Astrocyte of the hippocampus (primary cell): ENCODE measurements around the gene GRM7.

ENCODE experiments used
- DNase-seq: peaks from one replicate; pipeline ENCODE4 v3.0.0; 2011; ENCODE audit warnings: low read depth, low spot score

The GRM7 gene

GRCh38 chr3:7489417-7489816, 628.5 kb downstream of the GRM7 start:
- DNase-seq: no peak

GRCh38 chr3:7498715-7499114, 637.8 kb downstream of the GRM7 start:
- no peak for DNase-seq

GRCh38 chr3:7503431-7503830, 642.5 kb downstream of the GRM7 start:
- DNase-seq: no peak

DNA sequence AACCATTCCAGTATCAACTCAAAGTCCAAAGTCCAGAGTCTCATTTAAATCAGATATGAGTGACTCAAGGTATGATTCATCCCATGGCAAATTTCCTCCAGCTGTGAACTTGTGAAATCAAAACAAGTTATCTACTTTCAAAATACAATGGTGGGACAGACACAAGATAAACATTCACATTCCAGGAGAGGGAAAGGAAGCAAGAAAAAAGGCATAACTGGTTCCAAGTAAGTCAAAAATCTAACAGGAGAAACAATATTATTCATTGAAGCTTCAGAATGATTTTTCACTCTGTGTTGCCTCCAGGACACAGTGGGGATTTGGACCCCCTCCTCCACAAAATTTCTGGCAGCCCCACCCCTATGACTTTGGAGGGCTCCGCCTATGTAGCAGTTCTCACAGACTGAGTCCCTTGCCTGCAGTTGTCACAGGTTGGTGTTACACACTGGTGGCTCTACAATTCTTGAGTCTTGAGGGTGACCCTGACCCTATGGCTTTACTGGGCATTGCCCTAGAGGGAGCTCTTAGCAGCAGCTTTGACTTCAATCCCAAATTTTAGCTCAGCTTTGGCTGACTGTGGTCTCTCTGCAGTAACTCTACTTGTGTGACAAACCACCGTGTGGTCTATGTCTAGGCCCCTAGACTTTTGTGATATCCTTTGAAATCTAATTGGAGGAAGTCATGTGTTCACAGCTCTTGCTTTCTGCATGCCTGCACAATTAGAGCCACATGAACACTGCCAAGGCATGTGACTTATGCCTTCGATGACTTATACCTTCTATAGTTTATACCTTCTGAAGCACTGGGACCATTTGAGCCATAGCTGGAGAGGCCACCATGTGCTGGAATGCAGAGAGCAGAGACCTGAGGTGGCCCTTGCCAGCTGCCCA, 644.2 kb downstream of the GRM7 start:
- peak; percentile 91 for DNase-seq

DNA sequence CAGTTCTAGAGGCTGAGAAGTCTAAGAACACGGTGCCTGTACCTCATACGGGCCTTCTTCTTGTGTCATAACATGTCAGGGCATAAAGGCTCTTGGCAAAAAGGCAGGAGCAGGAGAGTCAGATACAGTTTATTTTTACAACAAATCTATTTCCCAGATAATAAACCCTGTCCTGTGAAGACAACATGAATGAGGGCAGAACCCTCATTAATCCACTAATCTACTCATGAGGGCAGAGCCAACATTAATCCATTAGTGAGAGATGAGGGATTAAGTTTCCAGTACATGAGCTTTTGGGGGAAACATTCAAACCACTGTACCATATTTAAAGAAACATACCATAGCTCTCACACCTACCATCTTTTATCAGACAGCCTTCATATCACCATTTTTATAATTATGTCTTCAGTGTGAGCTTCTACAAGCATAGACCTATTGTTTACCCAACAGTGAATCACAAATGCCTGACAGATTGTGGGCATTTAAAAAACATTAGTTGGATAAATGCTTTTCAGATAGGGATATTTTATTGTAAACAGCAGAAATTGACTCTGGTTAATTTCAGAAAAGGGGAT, 645.8 kb downstream of the GRM7 start:
- DNase-seq: no peak

GRCh38 chr3:7508821-7509220, 647.9 kb downstream of the GRM7 start:
- no peak for DNase-seq

DNA sequence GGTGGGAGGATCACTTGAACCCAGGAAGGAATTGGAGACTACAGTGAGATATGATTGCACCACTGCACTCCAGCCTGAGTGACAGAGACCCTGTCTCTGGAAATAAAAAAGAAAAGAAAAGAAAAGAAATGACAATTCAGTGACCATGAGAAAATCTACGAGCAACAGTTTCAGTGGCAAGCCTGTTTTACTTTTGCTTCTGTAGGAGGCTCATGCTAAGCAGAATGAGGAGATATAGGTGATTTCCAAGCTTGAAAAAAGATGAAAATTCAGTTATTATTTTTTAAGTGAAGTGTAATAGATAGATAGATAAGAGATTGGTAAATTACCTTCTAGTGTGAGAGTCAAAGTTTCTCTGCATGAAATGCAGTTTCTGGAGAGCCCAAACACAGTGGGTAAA, 651.1 kb downstream of the GRM7 start:
- no peak for DNase-seq

- DNase-seq: no peak
Measured at GRCh38 chr3:7518026-7518425, 657.1 kb downstream of the GRM7 start.

- DNase-seq: peak; percentile 48
Measured at GRCh38 chr3:7518456-7518855, 657.5 kb downstream of the GRM7 start.

DNA sequence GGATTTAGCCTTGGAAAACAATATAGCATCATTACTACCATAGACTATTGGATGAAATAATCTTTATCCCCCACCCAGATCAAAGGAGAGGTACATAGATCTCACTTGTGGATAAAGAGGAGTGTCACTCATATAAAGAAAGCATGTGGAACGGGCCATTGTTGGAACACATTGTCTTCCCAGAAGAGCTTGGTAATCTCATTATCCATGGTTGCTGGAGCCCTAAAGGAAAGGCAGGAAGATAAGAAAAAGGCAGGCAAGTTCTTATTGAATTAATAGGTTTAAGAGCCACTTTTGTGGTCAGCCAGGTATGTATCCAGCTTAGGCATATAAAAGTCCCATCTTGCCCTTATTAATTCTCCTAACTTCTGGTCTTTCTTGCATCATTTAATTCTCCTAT, 659.1 kb downstream of the GRM7 start:
- DNase-seq: peak; percentile 25

GRCh38 chr3:7520593-7520992, 659.7 kb downstream of the GRM7 start:
- DNase-seq: no peak

GRCh38 chr3:7536510-7536909, 675.6 kb downstream of the GRM7 start:
- peak; percentile 20 for DNase-seq

GRCh38 chr3:7536921-7537320, 676.0 kb downstream of the GRM7 start:
- DNase-seq: no peak

- DNase-seq: peak; percentile 37
Measured at GRCh38 chr3:7543294-7543880, 682.5 kb downstream of the GRM7 start.

GRCh38 chr3:7545334-7545733, 684.4 kb downstream of the GRM7 start:
- peak; percentile 52 for DNase-seq

- DNase-seq: peak; percentile 10
Measured at GRCh38 chr3:7546253-7546652, 685.3 kb downstream of the GRM7 start.

GRCh38 chr3:7547826-7548225, 686.9 kb downstream of the GRM7 start:
- no peak for DNase-seq

GRCh38 chr3:7562892-7563291, 702.0 kb downstream of the GRM7 start:
- DNase-seq: no peak

DNA sequence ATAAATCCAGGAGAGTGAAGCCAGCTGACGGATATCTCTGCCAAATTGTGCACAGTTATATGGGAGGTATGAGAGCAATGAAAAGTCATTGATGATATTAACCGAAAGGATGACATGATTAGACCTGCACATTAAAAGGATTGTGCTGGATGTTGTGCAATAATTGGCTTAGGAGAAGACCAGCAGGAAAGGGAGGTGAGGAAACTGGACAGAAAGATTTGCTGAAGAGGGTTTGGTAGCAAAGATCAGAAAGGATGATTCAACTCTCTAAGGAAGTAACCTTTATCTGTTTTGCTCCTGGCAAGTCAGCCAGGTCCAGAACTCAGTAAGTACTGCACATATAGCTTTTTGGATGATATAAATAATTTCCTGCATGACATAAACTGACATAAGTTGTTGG, 704.7 kb downstream of the GRM7 start:
- DNase-seq: no peak

GRCh38 chr3:7567160-7567559, 706.2 kb downstream of the GRM7 start:
- DNase-seq: no peak

- no peak for DNase-seq
Measured at GRCh38 chr3:7568526-7569184, 707.7 kb downstream of the GRM7 start.

GRCh38 chr3:7573330-7573729, 712.4 kb downstream of the GRM7 start:
- DNase-seq: peak; percentile 21
